ENCODE results near the gene MATCAP1.

MATCAP1 gene

DNA sequence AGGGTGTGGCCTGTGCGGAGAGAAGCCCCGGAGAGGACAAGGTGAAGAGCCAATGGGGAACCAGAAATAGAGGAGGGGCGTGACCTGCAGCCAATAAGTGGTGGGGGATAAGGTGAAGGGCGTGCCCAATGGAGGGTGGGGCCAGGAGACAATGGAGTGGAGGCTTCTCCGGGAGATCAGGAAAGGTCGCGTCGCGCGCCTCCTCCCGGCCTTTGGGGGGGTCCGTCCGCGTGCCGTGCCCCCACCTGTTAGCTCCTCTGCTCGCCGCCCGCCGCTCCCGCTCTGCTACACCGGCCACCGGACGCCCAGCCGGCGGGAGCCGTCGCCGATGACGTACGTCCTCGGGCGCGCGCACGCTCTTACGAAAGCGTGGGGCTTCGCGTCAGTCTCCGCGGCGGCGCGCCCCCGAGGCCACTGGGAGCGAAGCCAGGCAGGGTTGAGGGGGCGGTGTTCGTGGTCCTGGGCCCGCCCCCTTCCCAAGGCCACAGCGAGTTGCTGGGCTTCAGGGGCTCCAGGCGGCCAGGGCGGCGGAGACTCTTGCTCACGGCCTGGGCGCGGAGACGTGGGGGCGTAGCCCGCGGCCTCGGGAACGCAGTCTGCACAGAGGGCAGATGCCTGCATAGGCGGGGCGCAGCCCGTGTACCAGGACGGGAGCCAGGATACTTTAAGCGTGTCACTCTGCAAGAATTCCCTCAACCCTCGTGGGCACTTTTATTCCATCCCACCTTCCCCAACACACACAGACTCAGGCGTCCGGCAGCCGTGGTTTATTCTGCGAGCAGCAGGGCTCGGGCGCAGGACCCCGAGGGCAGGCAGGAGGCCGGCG lies at the start of gene MATCAP1:
Gene MATCAP1 (minus strand): TSS at position 337 of the 826 bp plus-strand sequence. CDS start 3,353 bp downstream, outside the sequence.
- H3K4me1 ChIP-seq (ENCODE audit: control insufficient read depth, insufficient read depth, low read length), result peaks cover 37% of the 10 kb centered on the region
- H3K4me3 ChIP-seq (ENCODE audit: low read length), result peak within 1 kb of the TSS; percentile 86
- no peaks in the 10 kb centered on the region for H3K27me3 ChIP-seq (replicated peaks; ENCODE audit: control insufficient read depth, insufficient read depth, low read length)
- DNase-seq (ENCODE audit: low read depth), result peak; percentile 98
- no peaks in the 10 kb centered on the region for H3K36me3 ChIP-seq (ENCODE audit: control insufficient read depth, insufficient read depth, low read length, severe bottlenecking)
- no peaks in the 10 kb centered on the region for H3K9me3 ChIP-seq (ENCODE audit: control insufficient read depth, low read length)
- peak within 1 kb of the TSS; percentile 86 for H3K9ac ChIP-seq (ENCODE audit: low read length)

DNA sequence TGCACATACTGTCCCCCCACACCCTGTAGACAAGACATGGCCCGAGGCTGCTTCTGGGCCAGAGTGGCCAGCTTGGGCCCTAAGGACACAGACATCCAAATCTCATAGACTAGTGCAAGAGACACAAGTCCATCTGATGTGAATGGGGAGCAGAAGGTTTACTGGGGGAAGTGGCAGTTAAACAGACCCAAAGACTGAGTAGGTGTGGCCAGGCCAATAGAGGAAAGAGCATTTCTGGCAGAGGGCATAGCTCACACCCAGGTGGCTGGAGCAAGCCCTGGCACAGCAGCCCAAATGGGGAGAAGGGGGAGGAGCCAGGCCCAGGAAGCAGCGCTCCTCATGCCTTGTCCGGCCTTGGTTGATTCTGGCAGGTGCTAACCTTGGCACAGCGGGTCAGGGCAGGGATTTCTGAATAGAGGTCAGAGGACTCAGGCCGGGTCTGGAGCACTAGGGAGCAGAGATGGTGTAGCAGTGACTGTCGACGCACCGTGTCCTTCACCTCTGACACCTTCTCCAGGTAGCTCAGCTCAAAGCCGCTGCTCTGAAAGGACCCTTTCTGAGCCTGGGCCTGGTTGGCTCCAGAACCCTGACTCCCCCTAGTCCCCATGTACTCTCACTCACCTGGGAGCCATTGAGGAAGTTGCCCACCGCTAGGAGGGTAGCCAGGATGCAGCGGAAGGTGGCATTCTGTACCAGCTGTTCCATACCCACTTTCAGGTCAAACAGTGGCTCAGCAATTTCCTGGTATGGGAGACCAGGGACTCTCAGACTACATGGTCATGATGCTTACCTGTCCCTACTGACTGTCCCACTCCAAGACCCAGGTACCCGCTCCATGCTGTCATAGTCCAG lies 47.3 kb upstream of the MATCAP1 start:
- no peak overlapping the region for H3K4me3 ChIP-seq (ENCODE audit: low read length)
- H3K27me3 ChIP-seq (replicated peaks; ENCODE audit: control insufficient read depth, insufficient read depth, low read length), result no peaks in the 10 kb centered on the region
- no peaks in the 10 kb centered on the region for H3K9me3 ChIP-seq (ENCODE audit: control insufficient read depth, low read length)
- DNase-seq (ENCODE audit: low read depth), result no peak
- no peak overlapping the region for H3K9ac ChIP-seq (ENCODE audit: low read length)
- H3K36me3 ChIP-seq (ENCODE audit: control insufficient read depth, insufficient read depth, low read length, severe bottlenecking), result peaks cover 68% of the 10 kb centered on the region
- H3K4me1 ChIP-seq (ENCODE audit: control insufficient read depth, insufficient read depth, low read length), result peaks cover 14% of the 10 kb centered on the region

DNA sequence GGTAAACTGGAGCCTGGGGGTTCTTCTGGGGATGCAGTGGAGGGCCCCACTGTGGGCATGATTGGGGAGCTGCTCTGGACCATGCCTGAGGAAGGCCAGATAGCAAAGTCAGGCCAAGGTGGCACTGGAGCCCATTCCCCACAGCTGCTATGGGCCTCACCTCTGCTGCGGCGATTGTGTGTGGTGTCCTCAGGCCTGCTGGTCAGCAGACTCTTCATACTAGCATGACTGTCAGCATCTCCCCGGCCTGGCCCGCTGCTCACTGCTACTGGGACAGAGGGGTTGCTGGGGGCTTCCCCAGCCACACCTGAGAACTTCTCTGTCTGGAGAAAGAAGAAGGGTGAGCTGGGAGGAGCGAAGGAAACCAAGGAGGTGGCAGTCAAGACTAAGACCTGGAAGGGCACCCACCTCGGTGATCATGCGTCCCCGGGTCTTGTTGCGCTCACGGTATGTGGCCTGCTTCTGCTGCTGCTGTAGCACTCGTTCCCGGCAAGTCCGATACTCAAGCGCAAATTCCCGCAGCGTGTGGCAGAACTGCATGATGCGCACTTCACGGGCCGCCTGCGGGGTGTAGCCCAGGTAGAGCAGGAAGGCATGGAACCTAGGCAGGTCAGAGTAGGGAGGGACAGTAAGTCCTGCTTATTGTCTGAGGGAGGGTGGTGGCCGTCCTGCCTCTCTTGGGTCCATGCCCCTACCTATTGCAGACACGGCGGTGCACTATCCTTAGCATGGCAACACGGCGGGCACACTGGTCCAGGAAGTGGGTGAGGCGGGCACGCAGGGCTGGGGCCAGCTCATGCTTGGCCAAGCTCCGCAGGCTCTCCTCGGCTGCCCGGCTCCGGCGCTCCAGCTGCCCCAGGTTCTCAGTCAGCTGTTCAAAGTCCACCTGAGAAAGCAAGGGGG lies 46.4 kb upstream of the MATCAP1 start:
- Histone ChIP-seq H3K27me3 (replicated peaks; ENCODE audit: control insufficient read depth, insufficient read depth, low read length) (no peaks in the 10 kb centered on the region), H3K4me3 (ENCODE audit: low read length) (no peak overlapping the region), H3K36me3 (ENCODE audit: control insufficient read depth, insufficient read depth, low read length, severe bottlenecking) (peaks cover 59% of the 10 kb centered on the region), H3K9me3 (ENCODE audit: control insufficient read depth, low read length) (no peaks in the 10 kb centered on the region), H3K4me1 (ENCODE audit: control insufficient read depth, insufficient read depth, low read length) (peaks cover 16% of the 10 kb centered on the region), H3K9ac (ENCODE audit: low read length) (no peak overlapping the region)
- no peak for DNase-seq (ENCODE audit: low read depth)

DNA sequence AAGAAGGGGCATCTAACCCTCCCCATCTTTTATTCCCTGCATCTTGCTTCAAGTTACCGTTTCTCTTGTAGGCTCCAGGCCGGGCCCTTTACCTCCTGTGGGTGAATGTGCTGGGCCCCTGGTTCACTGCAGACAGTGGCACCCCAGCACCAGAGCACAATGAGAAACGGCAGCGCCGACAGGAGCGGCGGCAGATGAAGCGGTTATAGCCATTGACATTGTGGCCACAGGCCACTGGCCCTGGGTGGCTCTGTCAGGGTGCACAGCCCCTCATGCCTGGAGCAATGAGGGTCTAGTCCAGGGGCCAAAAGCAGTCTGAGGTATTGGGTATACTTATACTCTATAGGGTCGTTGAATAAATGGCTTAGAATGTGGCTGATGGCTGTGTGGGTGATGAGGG lies 45.1 kb upstream of the MATCAP1 start:
- no peak overlapping the region for H3K9ac ChIP-seq (ENCODE audit: low read length)
- peaks cover 16% of the 10 kb centered on the region for H3K4me1 ChIP-seq (ENCODE audit: control insufficient read depth, insufficient read depth, low read length)
- no peak for DNase-seq (ENCODE audit: low read depth)
- no peak overlapping the region for H3K4me3 ChIP-seq (ENCODE audit: low read length)
- H3K9me3 ChIP-seq (ENCODE audit: control insufficient read depth, low read length), result no peaks in the 10 kb centered on the region
- H3K27me3 ChIP-seq (replicated peaks; ENCODE audit: control insufficient read depth, insufficient read depth, low read length), result no peaks in the 10 kb centered on the region
- peaks cover 47% of the 10 kb centered on the region for H3K36me3 ChIP-seq (ENCODE audit: control insufficient read depth, insufficient read depth, low read length, severe bottlenecking)

DNA sequence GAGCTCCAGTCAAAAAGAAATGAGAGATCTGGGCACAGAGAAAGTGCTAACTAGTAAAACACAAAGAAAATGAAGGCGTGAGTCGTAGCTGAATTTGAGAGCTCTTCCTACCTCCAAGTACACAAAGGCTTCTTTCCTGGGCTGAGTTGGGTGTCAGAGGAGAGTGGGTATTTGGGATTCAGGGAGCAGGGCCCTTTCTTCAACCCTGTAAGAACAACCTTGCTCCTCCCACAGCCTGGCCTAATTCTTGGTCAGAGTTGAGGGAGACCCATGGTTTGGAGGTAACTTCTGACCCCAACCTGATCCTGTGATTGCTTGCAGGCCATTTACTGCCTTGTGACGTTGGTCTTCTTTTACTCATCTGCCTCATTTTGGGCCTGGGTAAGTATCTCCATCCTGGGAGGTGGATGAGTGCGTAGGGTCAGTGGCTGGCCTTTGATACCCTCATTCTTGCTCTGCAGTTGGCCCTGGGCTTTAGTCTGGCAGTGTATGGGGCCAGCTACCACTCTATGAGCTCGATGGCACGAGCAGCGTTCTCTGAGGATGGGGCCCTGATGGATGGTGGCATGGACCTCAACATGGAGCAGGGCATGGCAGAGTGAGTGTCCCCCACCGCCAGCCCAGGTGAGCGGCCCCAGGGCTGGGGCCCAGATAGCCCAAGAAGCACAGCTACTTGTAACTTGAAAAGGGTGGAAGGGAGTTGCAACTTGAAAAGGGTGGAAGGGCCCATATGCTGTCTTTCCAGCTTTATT lies 44.4 kb upstream of the MATCAP1 start:
- no peak for DNase-seq (ENCODE audit: low read depth)

GRCh38 chr16:67227567-67227921 lies 43.8 kb upstream of the MATCAP1 start:
- Histone ChIP-seq H3K27me3 (replicated peaks; ENCODE audit: control insufficient read depth, insufficient read depth, low read length) (no peaks in the 10 kb centered on the region), H3K4me3 (ENCODE audit: low read length) (peak overlapping the region; percentile 97), H3K36me3 (ENCODE audit: control insufficient read depth, insufficient read depth, low read length, severe bottlenecking) (peaks cover 41% of the 10 kb centered on the region), H3K4me1 (ENCODE audit: control insufficient read depth, insufficient read depth, low read length) (peaks cover 16% of the 10 kb centered on the region), H3K9me3 (ENCODE audit: control insufficient read depth, low read length) (no peaks in the 10 kb centered on the region), H3K9ac (ENCODE audit: low read length) (peak overlapping the region; percentile 96)
- no peak for DNase-seq (ENCODE audit: low read depth)

More for the DNA sequence above, 44.4 kb upstream of the MATCAP1 start:
- Histone ChIP-seq H3K27me3 (replicated peaks; ENCODE audit: control insufficient read depth, insufficient read depth, low read length) (no peaks in the 10 kb centered on the region), H3K9me3 (ENCODE audit: control insufficient read depth, low read length) (no peaks in the 10 kb centered on the region), H3K4me1 (ENCODE audit: control insufficient read depth, insufficient read depth, low read length) (peaks cover 16% of the 10 kb centered on the region), H3K4me3 (ENCODE audit: low read length) (peak overlapping the region; percentile 97), H3K36me3 (ENCODE audit: control insufficient read depth, insufficient read depth, low read length, severe bottlenecking) (peaks cover 43% of the 10 kb centered on the region), H3K9ac (ENCODE audit: low read length) (peak overlapping the region; percentile 96)

GRCh38 chr16:67226804-67227566 lies 43.2 kb upstream of the MATCAP1 start, which contains the start of gene TMEM208:
TMEM208 (plus strand) TSS chr16:67227130; CDS start chr16:67227219, 89 bp downstream.
- peak; percentile 99 for DNase-seq (ENCODE audit: low read depth)
- peak within 1 kb of the TSS; percentile 97 for H3K4me3 ChIP-seq (ENCODE audit: low read length)
- peaks cover 40% of the 10 kb centered on the region for H3K36me3 ChIP-seq (ENCODE audit: control insufficient read depth, insufficient read depth, low read length, severe bottlenecking)
- no peaks in the 10 kb centered on the region for H3K9me3 ChIP-seq (ENCODE audit: control insufficient read depth, low read length)
- H3K27me3 ChIP-seq (replicated peaks; ENCODE audit: control insufficient read depth, insufficient read depth, low read length), result no peaks in the 10 kb centered on the region
- peak within 1 kb of the TSS; percentile 96 for H3K9ac ChIP-seq (ENCODE audit: low read length)
- peaks cover 16% of the 10 kb centered on the region for H3K4me1 ChIP-seq (ENCODE audit: control insufficient read depth, insufficient read depth, low read length)

DNA sequence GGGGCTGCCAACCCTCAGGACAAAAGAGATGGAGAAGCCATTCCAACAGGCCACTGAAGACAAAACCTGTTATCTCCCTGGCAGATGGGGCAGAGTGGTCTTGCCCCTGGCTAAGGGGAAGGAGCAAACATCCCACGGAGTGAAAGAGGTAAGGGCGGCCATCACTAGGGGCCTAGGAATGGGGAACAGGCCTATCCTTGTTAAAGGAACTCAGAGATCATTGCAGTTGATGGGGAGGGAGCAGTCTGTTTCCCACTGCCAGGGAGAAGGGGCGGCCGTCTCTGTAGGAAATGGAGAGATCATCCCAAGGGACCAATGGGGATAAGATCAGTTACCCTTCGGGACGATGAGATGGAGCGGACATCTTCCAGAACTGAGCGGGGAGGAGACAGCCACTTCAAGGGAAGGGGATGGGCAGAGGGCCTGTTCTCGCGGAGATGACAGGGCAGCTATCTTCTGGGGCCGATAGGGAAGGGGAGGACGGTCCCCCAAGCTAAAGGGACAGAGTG lies 42.6 kb upstream of the MATCAP1 start:
- H3K36me3 ChIP-seq (ENCODE audit: control insufficient read depth, insufficient read depth, low read length, severe bottlenecking), result peaks cover 34% of the 10 kb centered on the region
- no peak for DNase-seq (ENCODE audit: low read depth)

DNA sequence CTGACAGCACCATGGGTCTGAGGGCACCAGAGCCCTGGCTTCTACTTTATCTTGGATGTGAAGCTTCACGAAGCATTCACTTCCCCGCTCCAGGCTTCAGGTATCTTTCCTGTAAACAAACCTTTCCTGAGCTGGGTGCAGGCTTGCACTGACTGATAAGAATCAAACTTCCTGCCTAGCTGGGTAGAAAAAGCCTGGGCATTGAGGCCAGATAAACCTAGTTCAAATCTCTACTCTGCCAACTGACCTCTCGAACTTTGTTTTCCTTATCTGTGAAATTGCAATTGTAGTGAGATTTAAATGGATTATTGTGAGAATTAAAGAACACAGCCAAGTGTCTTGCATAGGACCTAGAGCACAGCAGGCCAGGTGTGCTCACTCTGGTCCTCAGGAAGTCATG lies 40.2 kb upstream of the MATCAP1 start:
- no peaks in the 10 kb centered on the region for H3K27me3 ChIP-seq (replicated peaks; ENCODE audit: control insufficient read depth, insufficient read depth, low read length)

More for the DNA sequence above, 42.6 kb upstream of the MATCAP1 start:
- Histone ChIP-seq H3K27me3 (replicated peaks; ENCODE audit: control insufficient read depth, insufficient read depth, low read length) (no peaks in the 10 kb centered on the region), H3K4me1 (ENCODE audit: control insufficient read depth, insufficient read depth, low read length) (peaks cover 16% of the 10 kb centered on the region), H3K9ac (ENCODE audit: low read length) (peak overlapping the region; percentile 96), H3K4me3 (ENCODE audit: low read length) (peak overlapping the region; percentile 97), H3K9me3 (ENCODE audit: control insufficient read depth, low read length) (no peaks in the 10 kb centered on the region)

More for the DNA sequence above, 40.2 kb upstream of the MATCAP1 start:
- Histone ChIP-seq H3K36me3 (ENCODE audit: control insufficient read depth, insufficient read depth, low read length, severe bottlenecking) (peaks cover 10% of the 10 kb centered on the region), H3K9me3 (ENCODE audit: control insufficient read depth, low read length) (no peaks in the 10 kb centered on the region), H3K4me1 (ENCODE audit: control insufficient read depth, insufficient read depth, low read length) (peaks cover 16% of the 10 kb centered on the region), H3K9ac (ENCODE audit: low read length) (no peak overlapping the region), H3K4me3 (ENCODE audit: low read length) (no peak overlapping the region)
- no peak for DNase-seq (ENCODE audit: low read depth)
